Measurements from ENCODE around the gene RUFY2.

Gene RUFY2, protein sequence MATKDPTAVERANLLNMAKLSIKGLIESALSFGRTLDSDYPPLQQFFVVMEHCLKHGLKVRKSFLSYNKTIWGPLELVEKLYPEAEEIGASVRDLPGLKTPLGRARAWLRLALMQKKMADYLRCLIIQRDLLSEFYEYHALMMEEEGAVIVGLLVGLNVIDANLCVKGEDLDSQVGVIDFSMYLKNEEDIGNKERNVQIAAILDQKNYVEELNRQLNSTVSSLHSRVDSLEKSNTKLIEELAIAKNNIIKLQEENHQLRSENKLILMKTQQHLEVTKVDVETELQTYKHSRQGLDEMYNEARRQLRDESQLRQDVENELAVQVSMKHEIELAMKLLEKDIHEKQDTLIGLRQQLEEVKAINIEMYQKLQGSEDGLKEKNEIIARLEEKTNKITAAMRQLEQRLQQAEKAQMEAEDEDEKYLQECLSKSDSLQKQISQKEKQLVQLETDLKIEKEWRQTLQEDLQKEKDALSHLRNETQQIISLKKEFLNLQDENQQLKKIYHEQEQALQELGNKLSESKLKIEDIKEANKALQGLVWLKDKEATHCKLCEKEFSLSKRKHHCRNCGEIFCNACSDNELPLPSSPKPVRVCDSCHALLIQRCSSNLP

DNA sequence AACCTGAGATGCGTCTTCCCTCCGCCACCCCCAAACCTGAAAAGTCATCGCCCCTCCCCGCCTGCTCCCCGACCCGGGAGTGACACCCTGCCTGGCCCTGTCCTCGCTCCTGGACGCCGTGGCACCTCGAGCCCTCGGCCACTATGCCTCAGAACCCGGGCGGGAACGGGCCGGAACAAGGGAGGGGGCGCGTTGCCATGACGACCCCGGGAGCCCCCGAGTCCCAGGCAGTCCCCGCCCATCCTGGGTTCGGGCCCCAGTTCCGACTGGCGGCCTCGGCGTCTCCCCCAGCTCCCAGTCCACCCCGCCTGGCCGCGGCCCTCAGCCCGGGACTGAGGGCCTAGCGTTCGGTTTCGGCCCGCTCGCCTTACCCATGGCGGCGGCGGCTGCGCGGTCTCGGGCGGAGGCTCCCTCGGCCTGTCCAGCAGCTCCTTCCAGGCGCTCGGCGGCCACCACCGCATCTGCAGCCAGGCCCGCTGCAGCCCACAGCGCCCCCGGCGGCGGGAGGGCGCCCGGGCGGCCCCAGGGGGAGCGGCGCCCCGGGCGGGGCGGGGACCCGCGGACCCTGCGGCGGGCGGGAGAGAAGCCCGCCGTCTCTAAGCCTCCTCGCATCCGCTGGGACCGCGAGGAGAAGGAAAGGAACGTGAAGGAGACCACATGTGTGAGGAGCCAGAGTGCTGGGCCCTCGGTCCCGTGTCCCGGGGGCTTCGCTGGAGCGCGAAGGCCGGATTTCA lies at the start of gene RUFY2:
TSS of gene RUFY2 (minus strand) at position 463 of the 734 bp plus-strand sequence. CDS start at position 375, 88 bp downstream.
- DNase-seq: peak; percentile 93

GRCh38 chr10:68449698-68450097 lies 42.6 kb upstream of the RUFY2 start:
- DNase-seq: peak; percentile 61

DNA sequence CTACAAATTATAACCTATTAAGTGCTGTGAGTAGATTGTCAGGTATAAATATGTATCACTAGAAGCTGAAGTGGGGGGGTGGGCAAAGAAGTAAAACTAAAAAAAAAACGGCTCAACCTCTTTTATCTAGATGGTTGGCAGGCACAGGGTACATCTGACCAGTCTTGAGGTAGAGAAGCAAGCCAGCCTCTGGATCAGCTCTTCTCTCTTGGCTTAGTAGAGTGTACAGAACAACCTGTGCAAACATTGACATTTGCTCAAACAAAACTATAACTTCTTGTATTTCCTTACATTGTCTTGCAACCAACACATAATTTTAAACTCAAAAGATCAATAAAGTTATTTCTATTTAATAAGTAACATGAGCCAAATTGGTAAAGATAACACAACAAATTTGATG lies 39.1 kb upstream of the RUFY2 start:
- DNase-seq: no peak

GRCh38 chr10:68442971-68443370 lies 35.9 kb upstream of the RUFY2 start:
- no peak for DNase-seq

DNA sequence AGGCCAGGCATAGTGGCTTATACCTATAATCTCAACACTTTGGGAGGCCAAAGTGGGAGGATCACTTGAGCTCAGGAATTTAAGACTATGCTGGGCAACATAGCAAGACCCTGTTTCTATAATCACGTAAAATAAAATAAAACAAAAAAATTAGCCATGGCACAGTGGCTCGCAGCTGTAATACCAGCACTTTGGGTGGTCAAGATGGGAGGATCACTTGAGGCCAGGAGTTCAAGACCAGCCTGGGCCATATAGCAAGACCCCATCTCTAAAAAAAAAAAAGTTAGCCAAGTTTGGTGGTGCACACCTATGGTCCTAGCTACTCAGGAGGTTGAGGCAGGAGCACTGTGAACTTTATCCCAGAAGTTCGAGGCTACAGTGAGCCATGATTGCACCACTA lies 33.8 kb upstream of the RUFY2 start:
- DNase-seq: no peak

DNA sequence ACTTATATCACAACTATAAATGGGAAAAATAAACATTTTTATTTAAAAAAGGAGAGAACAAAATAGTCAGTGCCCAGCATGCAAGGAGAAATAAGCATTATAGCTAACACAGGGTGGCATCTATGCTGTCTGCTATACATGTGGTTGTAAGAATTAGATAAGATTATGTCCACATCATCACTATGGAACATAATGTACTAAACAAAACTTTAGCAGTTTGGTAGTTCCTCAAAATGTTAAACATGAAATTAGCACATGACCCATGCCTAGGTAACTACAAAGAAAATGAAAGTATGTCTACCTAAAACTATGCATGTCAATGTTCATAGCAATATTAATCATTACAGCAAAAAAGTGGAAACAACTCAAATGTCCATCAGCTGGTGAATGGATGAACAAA lies 28.7 kb upstream of the RUFY2 start:
- DNase-seq: no peak

- DNase-seq: no peak
These were observed 27.6 kb upstream of the RUFY2 start for GRCh38 chr10:68434657-68435056.

DNA sequence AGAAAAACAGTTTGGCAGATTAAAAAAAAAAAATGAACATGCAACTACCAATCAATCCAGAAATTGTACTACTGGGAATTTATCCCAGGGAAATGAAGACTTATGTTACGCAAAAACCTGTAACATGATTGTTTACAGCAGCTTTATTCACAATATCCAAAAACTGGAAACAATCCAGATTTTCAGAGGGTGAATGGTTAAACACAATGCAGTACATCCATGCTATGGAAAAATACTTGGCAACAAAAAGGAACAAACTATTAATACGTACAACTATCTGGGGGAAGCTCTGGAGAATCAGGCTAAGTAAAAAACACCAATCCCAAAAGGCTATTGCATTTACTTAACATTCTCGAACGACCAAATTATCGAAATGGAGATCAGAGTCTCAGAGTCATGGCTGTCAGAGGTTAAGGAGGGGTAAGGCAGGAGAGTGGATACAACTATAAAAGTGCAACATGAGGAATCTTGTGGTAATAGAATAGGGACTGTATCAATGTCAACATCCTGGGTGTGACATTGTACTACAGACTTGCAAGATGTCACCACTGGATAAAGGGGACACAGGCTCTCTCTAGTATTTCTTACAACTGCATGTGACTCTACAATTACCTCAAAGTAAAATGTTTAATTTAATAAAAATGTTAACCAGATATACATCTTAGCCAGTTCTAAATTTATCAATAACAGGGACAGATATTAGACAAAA lies 21.5 kb upstream of the RUFY2 start:
- no peak for DNase-seq

DNA sequence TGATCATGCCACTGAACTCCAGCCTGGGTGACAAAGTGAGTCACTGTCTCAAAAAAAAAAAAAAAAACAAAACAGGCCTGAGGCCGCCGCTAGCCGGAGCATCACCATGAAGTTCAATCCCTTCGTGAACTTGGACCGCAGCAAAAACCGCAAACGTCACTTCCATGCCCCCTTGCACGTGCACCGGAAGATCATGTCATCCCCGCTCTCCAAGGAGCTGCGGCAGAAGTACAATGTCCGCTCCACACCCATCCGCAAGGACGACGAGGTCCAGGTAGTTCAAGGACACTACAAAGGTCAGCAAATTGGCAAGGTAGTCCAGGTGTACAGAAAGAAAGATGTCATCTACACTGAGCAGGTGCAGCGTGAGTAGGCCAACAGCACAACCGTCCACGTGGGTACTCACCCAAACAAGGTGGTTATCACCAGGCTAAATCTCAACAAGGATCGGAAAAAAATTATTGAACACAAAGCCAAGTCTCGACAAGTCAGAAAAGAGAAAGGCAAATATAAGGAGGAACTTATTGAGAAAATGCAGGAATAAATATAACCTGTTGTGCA lies 17.5 kb upstream of the RUFY2 start:
- DNase-seq: no peak

GRCh38 chr10:68423522-68423921 lies 16.4 kb upstream of the RUFY2 start:
- DNase-seq: no peak

GRCh38 chr10:68419376-68419775 lies 12.3 kb upstream of the RUFY2 start:
- no peak for DNase-seq

DNA sequence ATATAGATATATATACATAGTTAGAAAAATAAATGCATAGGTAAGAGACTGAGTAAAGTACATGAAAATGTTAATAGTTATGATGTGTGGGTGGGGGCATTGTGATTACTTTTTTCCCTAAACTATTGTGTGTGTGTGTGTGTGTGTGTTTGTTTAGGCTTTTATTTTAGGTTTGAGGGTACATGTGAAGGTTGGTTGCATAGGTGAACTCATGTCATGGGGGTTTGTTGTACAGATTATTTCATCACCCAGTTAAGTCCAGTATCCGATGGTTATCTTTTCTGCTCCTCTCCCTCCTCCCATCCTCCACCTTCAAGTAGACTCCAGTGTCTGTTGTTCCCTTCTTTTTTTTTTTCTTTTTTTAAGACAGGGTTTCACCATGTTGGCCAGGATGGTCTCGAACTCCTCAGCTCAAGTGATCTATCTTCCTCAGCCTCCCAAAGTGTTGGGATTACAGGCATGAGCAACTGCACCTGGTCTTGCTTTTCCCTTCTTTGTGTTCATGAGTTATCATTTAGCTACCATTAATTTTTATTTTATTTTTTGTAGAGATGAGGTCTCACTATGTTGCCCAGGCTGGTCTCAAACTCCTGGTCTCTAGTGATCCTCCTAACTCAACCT lies 1.9 kb upstream of the RUFY2 start:
- no peak for DNase-seq

GRCh38 chr10:68406111-68406814 lies 814 bp downstream of the RUFY2 start:
- DNase-seq: peak; percentile 84

GRCh38 chr10:68403701-68404100 lies 3.4 kb downstream of the RUFY2 start:
- no peak for DNase-seq

DNA sequence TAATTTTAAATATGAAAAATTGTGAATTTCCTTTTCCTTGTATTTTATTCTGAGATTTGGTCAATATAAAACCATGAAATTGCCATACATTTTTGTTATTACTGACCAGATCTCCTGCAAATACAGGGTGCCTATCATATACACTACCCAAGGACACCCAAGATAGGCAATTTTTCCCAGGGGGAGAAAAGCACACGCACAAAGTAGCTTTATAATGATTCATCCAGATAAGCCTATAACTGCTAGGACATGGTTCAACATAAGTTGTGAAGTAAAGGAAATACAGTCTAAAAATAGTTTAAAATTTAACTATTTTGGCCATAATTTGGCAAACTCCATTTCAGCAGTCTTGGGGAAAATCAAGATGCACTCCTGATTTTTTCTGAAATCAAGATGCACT lies 4.8 kb downstream of the RUFY2 start:
- DNase-seq: no peak

- DNase-seq: no peak
These were observed 10.1 kb downstream of the RUFY2 start for GRCh38 chr10:68397005-68397404.

DNA sequence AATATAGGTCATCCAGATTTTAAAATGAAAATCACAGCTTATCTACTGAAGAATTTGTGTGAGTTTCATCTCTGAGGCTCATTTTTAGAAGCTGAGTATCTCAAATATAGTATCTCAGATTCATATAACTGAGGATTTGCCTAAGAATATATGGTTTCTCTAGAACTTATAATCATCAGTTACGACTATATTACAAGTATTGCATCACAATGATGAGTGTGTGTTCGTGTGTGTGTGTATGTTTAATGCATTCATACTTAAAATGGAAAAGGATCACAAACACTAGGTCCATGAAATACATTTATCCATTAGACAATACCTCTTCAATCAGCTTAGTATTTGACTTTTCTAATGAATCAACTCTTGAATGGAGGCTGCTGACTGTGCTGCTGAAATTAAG lies 21.3 kb downstream of the RUFY2 start:
- DNase-seq: no peak

DNA sequence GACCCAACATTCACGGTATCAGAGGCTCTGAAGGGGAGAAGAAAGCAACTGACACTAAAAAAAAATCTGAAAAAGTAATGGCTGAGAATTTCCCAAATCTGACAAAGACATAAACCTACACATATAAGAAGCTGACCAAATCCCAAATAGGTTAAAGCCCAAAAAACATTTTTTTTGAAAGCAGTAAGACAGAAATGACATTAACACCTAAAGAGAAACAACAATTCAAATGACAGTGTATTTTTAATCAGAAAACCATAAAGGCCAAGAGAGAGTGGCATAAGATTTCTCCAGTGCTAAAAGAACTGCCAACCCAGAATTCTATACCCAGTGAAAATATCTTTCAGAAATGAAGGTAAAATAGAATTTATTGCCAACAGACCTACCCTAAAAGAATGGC lies 35.5 kb downstream of the RUFY2 start:
- no peak for DNase-seq

DNA sequence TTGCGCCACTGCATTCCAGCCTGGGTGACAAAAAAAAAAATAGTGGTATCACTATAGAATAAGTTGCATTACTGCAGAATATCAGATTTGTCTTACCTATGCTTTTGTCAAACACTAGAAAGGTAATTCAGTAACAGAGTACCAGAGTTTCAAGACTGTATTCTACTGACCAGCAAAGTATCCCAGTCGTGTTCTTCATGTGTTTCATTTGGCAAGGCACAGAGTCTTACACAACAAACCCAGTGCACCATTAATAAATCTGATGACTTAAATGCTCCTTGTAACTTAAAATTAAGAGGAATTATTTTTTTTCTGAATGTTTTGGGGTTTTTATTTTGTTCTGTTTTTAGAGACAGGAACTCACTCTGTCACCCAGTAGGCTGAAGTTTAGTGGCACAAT lies 40.0 kb downstream of the RUFY2 start:
- no peak for DNase-seq

DNA sequence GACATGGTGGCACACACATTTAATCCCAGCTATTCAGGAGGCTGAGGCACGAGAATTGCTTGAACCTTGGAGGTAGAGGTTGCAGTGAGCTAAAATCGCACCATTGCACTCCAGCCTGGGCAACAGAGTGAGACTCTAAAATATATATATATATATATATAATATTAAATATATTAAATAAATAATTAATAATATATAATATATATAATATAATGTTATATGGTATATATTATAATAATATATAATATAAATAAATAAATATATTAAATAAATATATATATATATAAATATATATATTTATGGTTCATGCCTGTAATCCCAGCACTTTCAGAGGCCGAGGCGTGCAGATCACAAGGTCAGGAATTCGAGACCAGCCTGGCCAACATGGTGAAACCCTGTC lies 40.5 kb downstream of the RUFY2 start:
- no peak for DNase-seq

DNA sequence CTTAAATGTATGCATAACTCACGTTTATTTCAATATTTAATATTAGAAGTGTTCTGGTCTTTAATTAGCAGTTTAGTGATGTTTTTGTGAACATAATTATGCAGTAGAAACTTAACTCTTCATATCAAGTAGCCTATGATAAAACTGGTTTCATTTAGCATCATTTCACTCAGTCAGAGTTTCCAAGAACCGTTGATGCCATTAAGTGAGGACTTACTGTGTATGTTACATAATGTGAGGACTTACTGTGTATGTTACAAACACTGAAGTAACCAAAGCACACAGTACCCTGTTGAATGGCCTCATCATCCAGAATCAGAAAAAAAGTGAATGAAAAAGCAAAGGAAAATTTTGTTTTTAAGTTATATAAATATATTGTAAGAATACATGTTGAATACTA lies 41.5 kb downstream of the RUFY2 start:
- DNase-seq: no peak
